Right cardiac atrium (tissue), 5 donors: ENCODE data around the gene ZCCHC2. TPM values are rescaled to one million over a fixed set of nuclear protein-coding genes. Genes with fewer than 3 reads are reported as not detected.

Experiments used
- ATAC-seq, 2 donors: fragments of 200-7000 bp; cut with Tn5 transposase; one replicate each; pipeline versions ENCODE4 v1.8.0 to v1.9.1; 2020; ENCODE audit warnings: moderate library complexity in 2 of 2, mild to moderate bottlenecking in 1 of 2
- DNase-seq, 3 donors: peaks; one replicate each; pipeline ENCODE4 v3.0.0-alpha.2; 2020
- H3K27ac ChIP-seq: one replicate; pipeline ENCODE4 v1.5.1; 2013; ENCODE audit warnings: mild to moderate bottlenecking, low read length, control low read depth, moderate library complexity
- H3K27me3 ChIP-seq: one replicate; pipeline ENCODE4 v1.6.1; 2013; ENCODE audit not compliant: control insufficient read depth, insufficient read depth
- H3K4me1 ChIP-seq: one replicate; pipeline ENCODE4 v1.6.1; 2013; ENCODE audit warnings: low read length; ENCODE audit not compliant: control insufficient read depth, insufficient read depth
- H3K4me3 ChIP-seq: one replicate; pipeline ENCODE4 v1.5.1; 2013; ENCODE audit warnings: low read length, control low read depth
- H3K9me3 ChIP-seq: one replicate; pipeline ENCODE4 v1.6.1; 2013; ENCODE audit warnings: low read length; ENCODE audit not compliant: control insufficient read depth
- WGBS: extraction: QIAGEN DNeasy Blood & Tissue Kit; methylation state at CpG from one replicate; pipeline ENCODE4 v1.1.7; 2013; 5-methylcytosine and 5-hydroxymethylcytosine counted together
- intact Hi-C, 4 donors: fragments of 100-400 bp; cut with DNase I; formaldehyde crosslinking; loops; one replicate each; pipeline versions ENCODE4 v1.11.0 to v1.14.0; 2022 to 2023
- polyA plus RNA-seq: library from polyadenylated mRNA; stranded (reverse); fragments of 200-250 nt; gene quantifications from one replicate; pipeline ENCODE4 v1.2.3, GENCODE V29; 2013
- total RNA-seq, 4 donors: library from RNA; stranded (reverse); fragmentation: NEBNext Ultra II Directional; extraction: Animal tissue kit (Norgen Biotek cat#: 25700); gene quantifications; one replicate each; pipeline ENCODE4 v1.2.1, GENCODE V29; 2021
- donor health status: healthy with polysubstance abuse.
- donor health status: DM: no; HTN: yes; CAD: no.
- donor health status: DM: no; HTN: no; CAD: no.
- donor health status: DM: no; HTN: yes; CAD: no; lungs with severe emphysema.
- donor health status: DM: yes; HTN: yes; CAD: no.

ZCCHC2 gene
- total and polyA plus RNA-seq, 5 donors = 5.4 to 21.7 (median 16.2) TPM

DNA sequence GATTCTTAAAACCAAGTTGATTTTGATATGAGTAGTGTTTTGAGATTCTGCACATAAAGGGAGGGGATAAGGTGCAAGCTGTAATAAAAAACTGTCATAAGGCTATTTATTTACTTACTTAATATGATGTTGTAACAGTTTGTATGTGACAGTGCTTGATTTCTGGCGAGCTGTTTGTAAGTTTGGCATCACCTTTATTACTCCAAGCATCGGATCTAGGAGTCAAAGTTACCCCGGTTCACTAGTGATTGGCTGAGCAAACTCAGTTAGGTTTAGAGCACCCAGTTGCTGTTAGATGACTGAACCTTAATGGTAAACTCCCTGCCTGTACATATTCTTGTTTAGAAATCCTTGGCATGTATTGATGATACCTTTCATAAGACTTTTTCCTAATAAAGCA is 16.1 kb downstream of the ZCCHC2 start:
- Histone ChIP-seq H3K27ac (no peak overlapping the region), H3K9me3 (no peaks in the 10 kb centered on the region), H3K27me3 (no peaks in the 10 kb centered on the region), H3K4me1 (peaks cover 5% of the 10 kb centered on the region), H3K4me3 (no peak overlapping the region)
- DNase-seq = no peak
- WGBS = 94% methylated on average over 3 of the region's 3 CpGs
- ATAC-seq = no peak
- intact Hi-C loops = no loop called here

DNA sequence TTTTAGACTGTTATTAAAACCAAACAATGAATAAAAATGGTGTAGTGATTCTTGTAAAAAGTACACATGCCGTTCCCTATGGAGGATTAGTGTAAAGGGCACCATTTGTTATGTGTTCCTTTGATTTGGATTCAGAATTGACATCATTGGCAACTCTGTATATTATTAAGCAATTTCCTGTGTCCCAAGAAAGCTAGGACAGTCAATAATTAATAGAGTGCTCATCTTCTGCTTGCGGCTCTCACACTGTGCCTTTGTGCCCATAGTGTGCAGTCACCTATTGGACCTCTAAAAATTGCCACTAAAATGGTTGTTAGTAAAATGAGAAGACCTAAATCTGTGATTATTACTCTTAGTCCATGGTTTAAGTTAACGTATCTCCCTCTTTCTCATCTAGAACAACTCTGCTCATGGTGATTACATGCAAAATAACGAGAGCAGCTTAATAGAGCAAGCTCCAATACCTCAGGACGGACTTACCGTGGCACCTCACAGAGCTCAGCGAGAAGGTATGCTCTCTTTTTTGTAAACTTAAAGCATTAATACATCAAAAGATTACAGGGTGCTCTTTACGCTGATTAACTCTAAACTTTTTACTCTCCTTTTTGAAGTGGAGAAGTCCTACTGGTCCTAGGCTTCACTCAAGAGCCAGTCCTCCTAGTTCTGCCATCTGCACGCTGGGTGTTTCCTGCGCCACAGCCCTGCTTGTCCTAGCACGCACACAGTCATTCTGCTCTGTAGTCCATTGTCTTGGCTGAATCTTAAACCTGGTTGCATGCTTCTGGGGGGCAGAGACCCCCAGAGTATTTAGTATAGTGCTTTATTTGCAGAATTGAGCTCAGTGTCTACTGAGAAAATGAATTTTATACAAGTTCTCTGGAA is 16.7 kb downstream of the ZCCHC2 start:
- Histone ChIP-seq H3K4me1 (peaks cover 5% of the 10 kb centered on the region), H3K9me3 (no peaks in the 10 kb centered on the region), H3K27ac (no peak overlapping the region), H3K4me3 (no peak overlapping the region), H3K27me3 (no peaks in the 10 kb centered on the region)
- ATAC-seq (no peak), DNase-seq (no peak)
- 97% methylated on average over 11 of the region's 11 CpGs for WGBS
- intact Hi-C loops = no loop called here

DNA sequence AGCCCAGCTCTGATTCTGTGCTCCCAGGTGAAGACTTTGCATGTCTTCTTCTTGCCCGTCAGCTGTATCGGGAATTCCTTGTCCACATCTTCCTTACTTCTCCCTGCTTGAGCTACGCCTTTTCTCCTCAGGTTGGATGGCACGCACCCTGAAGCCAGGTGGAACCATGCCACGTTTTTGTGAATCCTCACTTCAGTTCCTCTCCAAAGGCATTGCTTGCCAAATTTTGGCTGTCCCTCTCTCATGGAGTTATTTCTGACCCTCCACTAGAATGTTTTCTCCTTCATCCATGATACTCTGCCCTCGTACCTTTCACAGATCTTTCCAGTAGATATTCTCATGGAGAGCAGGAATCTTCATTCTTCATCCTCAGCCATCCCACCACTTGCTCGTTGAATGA is 20.2 kb downstream of the ZCCHC2 start:
- ATAC-seq (peak in 1 of 2 donors; percentile 31), DNase-seq (no peak)
- intact Hi-C loops = no loop called here
- 81% methylated on average over 7 of the region's 7 CpGs for WGBS
- no peak overlapping the region for H3K4me3 ChIP-seq
- peaks cover 3% of the 10 kb centered on the region for H3K4me1 ChIP-seq
- no peak overlapping the region for H3K27ac ChIP-seq
- no peaks in the 10 kb centered on the region for H3K27me3 ChIP-seq
- no peaks in the 10 kb centered on the region for H3K9me3 ChIP-seq

DNA sequence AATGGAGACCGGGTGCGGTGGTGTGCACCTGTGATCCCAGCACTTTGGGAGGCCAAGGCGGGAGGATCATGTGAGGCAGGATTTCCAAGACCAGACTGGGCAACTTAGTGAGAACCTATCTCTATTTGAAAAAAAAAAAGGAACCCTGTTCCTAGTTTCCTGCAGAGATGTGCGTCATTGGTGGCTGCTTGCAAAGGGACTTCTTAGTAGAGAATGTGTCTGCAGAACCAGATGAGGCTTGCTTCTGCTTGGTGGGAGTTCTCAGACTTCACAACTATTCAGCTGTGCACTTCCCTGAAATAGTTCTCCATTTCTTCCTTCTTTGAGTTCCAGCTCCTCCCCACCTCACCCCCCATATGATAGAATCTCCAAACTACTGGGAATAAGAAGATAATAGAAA is 22.3 kb downstream of the ZCCHC2 start:
- WGBS = 97% methylated on average over 4 of the region's 4 CpGs
- no peak overlapping the region for H3K4me3 ChIP-seq
- no peaks in the 10 kb centered on the region for H3K27me3 ChIP-seq
- DNase-seq (no peak), ATAC-seq (no peak)
- intact Hi-C loops = no loop called here
- H3K4me1 ChIP-seq = peaks cover 3% of the 10 kb centered on the region
- H3K9me3 ChIP-seq = no peaks in the 10 kb centered on the region
- H3K27ac ChIP-seq = no peak overlapping the region

DNA sequence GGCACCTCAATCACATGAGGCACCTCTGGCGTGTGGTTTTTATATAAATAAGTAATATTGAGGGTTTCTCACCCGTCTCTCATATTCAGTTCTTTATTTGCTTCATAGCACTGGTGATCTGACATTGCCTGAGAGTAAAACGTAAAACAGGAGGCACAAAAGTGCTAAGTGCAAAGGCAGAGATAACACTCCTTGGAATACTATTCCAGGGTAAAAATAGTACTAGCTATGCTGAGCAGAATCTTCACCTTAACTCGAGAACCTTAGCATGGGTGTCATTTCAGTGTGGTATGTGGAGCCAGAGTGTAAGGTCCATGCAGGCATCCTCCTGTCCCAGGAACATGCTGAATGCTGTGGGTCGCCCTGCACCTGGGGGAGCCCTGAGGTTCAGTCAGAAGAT is 26.9 kb downstream of the ZCCHC2 start:
- no peak overlapping the region for H3K27ac ChIP-seq
- WGBS = 66% methylated on average over 5 of the region's 5 CpGs
- ATAC-seq (peak; percentile 33 to 53), DNase-seq (no peak)
- no peak overlapping the region for H3K4me3 ChIP-seq
- intact Hi-C loops = no loop called here
- no peaks in the 10 kb centered on the region for H3K27me3 ChIP-seq
- H3K4me1 ChIP-seq = no peaks in the 10 kb centered on the region
- no peaks in the 10 kb centered on the region for H3K9me3 ChIP-seq

DNA sequence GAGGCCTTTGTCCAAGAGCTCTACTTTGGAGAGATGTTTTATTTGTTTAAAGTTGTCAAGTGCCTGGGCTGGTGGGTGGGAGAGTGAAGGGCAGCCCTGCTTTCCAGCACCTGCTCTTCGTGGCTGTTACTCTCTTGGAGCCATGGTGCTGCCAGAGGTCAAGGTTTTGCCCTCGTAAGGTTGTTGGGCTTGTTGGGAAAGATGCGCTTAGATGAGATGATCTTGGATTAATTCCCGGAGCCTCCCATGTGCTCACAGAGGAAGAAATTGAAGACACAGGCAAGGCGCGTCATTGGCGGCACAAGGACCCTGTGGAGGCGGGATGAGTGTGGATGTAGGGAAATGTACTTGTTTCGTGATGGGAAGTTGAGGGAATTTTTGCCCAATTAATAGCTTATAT is 27.9 kb downstream of the ZCCHC2 start:
- H3K4me1 ChIP-seq = no peaks in the 10 kb centered on the region
- no peak overlapping the region for H3K4me3 ChIP-seq
- H3K27ac ChIP-seq = no peak overlapping the region
- no peaks in the 10 kb centered on the region for H3K9me3 ChIP-seq
- no peaks in the 10 kb centered on the region for H3K27me3 ChIP-seq
- 87% methylated on average over 9 of the region's 9 CpGs for WGBS
- no peak for ATAC-seq
- no peak for DNase-seq
- intact Hi-C loops = no loop called here

DNA sequence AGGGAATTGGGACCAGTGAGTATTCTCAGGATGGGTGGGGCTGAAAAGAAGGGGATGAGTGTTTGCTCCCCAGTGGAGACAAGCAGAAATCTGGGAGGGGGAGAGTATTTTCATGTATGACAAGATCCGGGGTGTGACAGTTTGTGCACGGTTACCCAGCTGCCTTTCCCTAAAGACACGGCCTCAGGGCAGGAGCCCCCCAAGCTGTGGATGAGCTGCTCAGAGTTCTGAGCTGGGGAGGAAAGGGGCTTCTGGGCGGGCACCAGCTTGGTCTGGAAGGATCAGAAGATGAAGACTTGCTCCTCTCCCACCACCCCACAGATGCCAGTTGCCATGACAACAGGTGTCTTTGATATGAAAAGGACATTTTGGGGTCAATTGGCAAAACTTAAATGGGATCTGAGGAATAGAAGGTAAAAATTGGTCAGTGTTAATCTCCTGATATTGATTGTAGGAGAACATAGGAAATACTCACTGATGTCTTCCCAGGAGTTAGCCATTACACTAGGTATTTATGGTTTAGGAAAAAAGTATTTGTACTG is 29.2 kb downstream of the ZCCHC2 start:
- peak in 1 of 2 donors; percentile 12 for ATAC-seq
- DNase-seq = peak in 1 of 3 donors; percentile 37
- H3K9me3 ChIP-seq = no peaks in the 10 kb centered on the region
- H3K4me1 ChIP-seq = no peaks in the 10 kb centered on the region
- 93% methylated on average over 4 of the region's 4 CpGs for whole genome bisulfite sequencing
- intact Hi-C loops = no loop called here
- H3K27me3 ChIP-seq = no peaks in the 10 kb centered on the region
- no peak overlapping the region for H3K27ac ChIP-seq
- H3K4me3 ChIP-seq = no peak overlapping the region

DNA sequence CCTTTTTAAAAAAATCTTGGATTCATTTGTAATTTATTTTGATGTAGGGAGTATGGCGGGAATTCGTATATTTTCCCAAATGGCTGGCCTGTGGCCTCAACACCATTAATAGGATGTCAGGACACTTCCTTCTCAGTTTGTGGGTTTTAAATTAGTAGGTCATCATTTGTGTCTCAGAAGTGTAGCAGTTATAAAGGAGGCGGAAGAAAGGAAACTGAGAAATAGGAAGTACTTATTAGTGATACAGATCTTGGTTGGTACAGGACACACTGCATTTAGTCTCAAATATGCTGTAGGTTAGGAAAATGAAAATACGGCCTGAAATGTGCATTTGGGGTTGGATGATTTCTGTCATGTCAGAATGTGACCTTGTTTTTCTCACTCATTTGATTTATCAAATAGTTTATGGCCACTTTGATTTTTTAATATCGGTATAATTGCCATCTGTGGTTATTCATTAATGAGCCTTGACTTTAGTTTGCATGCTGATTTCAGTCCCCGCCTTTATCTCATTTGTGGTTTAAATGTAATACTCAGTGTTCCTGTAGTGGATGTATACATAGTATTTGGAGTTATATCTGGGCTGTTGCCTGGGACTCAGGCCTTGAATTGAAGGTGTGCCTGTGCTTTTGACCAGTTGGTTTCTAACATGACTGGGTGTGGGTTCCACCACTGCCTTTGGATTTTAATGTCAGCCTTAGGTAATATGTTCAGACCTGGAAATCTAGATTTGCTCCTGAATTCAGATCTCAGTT is 31.4 kb downstream of the ZCCHC2 start:
- Histone ChIP-seq H3K4me1 (no peaks in the 10 kb centered on the region), H3K4me3 (no peak overlapping the region), H3K27me3 (no peaks in the 10 kb centered on the region), H3K27ac (no peak overlapping the region), H3K9me3 (no peaks in the 10 kb centered on the region)
- intact Hi-C loops = no loop called here
- 78% methylated on average over 6 of the region's 6 CpGs for WGBS
- DNase-seq = no peak
- ATAC-seq = no peak

DNA sequence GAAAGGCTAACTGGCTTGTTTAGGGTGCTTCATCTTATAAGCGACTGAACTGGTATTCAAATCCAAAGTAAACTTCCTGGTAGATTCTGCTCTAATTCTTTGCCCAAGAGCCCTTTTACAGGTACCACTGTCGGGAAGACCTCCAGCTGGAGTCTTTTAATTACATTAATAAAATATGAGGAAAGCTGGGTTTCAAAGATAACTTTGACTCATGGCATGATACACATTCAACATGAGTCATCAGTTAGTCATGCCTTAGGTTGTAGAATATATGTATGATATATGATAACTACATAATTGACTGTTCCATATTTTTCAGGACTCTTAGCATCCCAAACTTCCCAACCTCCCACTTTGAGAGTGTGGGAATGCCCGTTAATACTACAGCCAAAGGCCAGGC is 32.3 kb downstream of the ZCCHC2 start:
- ATAC-seq = no peak
- 92% methylated on average over 3 of the region's 3 CpGs for WGBS
- H3K27ac ChIP-seq = no peak overlapping the region

DNA sequence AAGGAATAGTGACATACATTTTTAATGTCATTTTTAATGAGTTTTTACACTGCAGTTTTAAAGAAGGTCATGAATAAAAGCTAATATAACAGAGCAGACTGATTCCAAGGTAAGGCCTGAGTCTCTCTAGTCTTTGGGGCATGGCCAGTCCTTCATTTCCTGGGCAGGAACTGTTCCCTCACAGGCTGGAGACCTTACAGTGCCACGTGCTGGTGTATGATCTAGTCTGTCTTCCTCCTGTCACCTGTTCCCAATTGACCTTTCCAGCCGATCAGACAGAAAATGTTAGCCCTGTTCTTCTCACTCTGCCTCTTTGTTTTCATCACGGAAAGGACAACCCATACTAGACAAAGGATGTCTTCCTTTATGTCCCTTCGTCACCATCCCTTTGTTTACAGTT is 33.6 kb downstream of the ZCCHC2 start:
- Histone ChIP-seq H3K27me3 (no peaks in the 10 kb centered on the region), H3K27ac (no peak overlapping the region), H3K4me3 (no peak overlapping the region), H3K9me3 (no peaks in the 10 kb centered on the region), H3K4me1 (no peaks in the 10 kb centered on the region)
- ATAC-seq (no peak), DNase-seq (no peak)
- intact Hi-C loops = no loop called here
- 81% methylated on average over 4 of the region's 4 CpGs for WGBS

More for the DNA sequence above, 32.3 kb downstream of the ZCCHC2 start:
- no peaks in the 10 kb centered on the region for H3K9me3 ChIP-seq
- DNase-seq = no peak
- intact Hi-C loops = no loop called here
- no peaks in the 10 kb centered on the region for H3K27me3 ChIP-seq
- H3K4me1 ChIP-seq = no peaks in the 10 kb centered on the region
- no peak overlapping the region for H3K4me3 ChIP-seq

DNA sequence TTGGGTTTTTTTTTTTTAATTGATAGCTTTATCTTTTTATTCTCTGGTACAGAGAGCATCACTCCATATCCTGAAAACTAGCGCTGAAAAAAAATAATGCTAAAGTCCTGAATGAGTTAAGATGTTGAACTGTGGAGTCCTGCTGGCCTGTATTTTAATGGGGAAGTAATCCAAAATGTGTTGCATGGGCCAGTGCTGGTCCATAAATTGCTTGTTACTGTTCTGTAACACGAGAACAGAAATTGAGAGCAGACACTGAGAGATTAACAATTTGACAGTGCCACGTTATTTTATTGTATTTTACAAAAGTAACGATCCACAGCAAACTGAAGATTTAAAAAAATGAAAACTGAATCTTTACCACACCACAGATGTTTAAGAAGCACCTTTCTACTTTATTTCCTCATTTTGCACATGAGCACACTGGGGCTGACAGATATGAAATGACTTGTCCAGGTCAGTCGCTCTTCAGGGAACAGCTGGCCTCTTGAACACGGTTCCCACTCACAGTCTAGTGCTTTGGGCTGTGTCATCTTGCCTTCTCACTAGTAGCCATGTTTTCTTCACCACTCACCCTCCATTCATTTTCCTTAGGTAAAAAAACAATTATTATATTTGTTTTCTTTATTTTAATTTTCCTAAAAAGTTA is 35.3 kb downstream of the ZCCHC2 start:
- no peaks in the 10 kb centered on the region for H3K27me3 ChIP-seq
- DNase-seq (no peak), ATAC-seq (no peak)
- no peak overlapping the region for H3K4me3 ChIP-seq
- H3K9me3 ChIP-seq = no peaks in the 10 kb centered on the region
- no peak overlapping the region for H3K27ac ChIP-seq
- WGBS = 88% methylated on average over 6 of the region's 6 CpGs
- H3K4me1 ChIP-seq = no peaks in the 10 kb centered on the region
- intact Hi-C loops = no loop called here
